GOT3 (cell line): ENCODE measurements around the gene PSTPIP1.

Experiments used
- DNase-seq: peaks from one replicate; lab custom pipeline; 2025; ENCODE audit warnings: mixed read lengths; lab: John Stamatoyannopoulos, UW

PSTPIP1 gene

DNA sequence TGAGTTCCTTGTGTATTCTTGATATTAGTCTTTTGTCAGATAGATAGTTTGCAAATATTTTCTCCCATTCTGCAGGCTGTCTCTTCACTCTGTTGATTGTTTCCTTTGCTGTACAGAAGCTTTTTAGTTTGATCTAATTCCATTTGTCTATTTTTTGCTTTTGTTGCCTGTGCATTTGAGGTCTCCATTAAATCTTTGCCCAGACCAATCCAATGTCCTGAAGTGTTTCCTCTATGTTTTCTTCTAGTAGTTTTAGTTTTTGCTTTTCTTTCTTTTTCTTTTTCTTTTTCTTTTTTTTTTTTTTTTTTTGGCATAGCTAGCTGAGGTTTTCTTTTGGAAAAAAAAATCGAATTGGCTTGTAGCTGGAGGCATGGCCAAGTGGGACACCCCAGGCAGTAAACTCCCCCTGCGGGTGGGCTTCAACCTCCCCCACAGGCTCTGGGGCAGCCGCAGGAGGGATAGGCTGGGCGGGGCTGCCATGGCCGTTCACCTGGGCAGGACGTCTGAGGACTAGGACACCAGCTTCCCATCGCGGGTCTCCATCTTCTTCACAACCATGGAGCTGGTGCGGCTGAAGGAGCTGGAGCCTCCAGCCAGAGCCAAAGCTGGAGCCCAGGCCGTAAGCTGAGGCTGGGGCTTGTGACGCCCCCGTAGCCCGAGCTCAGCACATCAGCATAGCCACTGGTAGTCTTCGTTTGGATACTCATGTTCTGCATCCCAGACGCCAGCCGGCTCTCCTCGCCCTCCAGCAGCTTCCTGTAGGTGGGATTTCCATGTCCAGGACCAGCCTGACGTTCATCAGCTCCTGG lies 16.2 kb upstream of the PSTPIP1 start:
- no peak for DNase-seq

- DNase-seq: no peak
Measured at GRCh38 chr15:76979331-76979925, 15.5 kb upstream of the PSTPIP1 start.

- no peak for DNase-seq
Measured at GRCh38 chr15:76979996-76980520, 14.9 kb upstream of the PSTPIP1 start.

GRCh38 chr15:76982356-76982755 lies 12.6 kb upstream of the PSTPIP1 start:
- DNase-seq: no peak

DNA sequence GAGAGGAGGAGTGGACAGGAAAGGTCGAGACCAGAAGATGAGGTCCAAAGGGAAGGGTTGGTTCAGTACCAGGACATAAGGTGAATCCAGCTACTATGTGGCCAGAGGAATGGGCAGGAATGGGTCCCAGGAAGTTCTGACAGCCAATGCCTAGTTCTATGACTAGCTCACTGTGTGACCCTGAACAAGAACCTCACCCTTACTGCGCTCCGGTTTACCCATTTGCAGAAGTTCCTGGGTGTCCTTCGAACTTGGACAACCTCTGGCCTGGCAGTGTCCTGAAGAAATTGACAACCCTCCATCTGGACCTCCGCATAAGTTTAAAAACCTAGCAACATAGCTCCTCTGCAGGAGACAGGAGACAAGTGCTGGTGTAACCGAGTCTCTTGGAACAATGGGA lies 12.2 kb upstream of the PSTPIP1 start:
- no peak for DNase-seq

- no peak for DNase-seq
Measured at GRCh38 chr15:76983590-76984375, 11.1 kb upstream of the PSTPIP1 start.

DNA sequence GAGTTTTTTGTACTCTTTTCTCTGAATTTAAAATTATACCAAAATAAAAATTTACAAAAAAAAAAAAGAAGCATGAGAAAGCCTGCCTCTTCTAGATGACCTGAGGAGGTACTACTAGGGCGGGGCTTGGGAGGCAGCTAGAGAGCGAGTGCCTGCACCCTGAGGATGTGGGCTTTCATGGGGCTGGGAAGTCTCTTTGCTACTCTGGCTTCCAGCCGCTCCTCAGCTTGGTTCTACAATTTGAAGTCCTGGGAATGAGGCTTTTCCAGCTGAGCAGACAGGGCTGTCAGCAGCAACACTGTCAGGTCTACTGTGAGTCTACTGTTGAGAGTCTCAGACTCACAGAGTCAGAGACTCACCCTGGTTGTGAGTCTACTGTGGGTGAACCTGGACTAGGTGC lies 8.2 kb upstream of the PSTPIP1 start:
- DNase-seq: no peak

- DNase-seq: no peak
Measured at GRCh38 chr15:76987276-76987675, 7.7 kb upstream of the PSTPIP1 start.

DNA sequence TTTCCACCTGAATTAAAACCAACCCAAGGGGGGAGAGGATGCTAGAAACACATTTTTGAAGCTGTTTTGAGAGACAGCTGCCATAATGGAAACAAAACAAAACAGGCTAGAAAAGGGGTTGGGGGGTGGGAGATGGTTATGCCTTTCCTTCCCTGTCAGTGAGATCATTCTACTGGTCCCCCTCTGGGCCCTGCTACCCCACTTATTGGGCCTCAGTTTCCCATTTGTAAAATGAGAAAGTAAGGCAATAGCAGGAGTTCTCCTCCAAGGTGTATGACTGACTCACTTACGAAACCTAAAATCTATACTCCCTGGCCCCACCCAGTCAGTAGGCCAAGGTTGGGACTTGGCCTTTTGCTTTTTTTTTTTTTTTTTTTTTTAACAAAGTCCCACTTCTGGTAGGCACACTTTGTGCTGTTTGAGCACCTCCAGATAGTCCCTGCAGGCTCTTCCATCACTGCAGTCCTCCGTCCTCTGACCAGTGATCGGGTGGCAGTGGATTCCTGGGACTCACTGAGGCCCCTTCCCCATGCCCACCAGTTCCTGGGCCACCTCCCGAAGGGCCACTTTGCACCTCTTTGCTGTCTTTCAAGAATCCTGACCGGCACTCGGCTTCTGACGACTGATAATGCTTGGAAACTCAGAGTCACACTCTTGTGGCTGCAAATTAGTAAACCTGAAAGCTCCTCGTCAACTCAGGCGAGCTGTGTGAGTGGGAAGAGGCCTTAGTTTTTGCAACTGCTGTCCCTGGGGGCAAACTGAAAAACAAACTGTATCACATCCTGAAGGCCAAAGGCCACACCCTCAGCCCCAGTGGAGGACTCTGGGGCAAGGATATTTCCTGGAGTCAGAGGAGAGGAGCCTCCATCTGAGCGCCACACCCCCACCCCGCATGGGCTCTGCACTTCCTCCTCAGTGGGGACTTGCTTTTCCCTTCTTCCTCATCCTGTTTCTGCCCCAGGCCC lies 6.7 kb upstream of the PSTPIP1 start:
- DNase-seq: no peak

- DNase-seq: no peak
Measured at GRCh38 chr15:76988867-76989780, 5.8 kb upstream of the PSTPIP1 start.

DNA sequence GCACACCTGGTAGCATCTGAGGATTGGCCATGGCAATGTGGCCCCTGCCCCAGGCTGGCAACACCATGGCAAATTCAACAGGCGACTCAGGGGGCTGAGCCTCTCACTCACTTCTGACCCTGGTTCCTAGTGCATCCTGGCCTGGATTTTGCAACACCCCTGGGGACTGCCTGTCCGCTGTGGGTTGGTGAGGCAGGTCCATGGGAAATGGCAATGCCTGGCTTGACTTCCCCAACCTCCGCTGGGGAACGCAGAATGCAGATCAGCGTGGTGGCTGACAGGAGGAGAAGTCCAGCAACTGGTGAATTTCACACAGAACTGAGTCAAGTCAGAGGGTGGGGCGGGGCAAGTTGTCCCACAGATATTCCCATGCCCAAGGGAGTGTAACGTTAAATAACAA lies 3.9 kb upstream of the PSTPIP1 start:
- no peak for DNase-seq

- DNase-seq: no peak
Measured at GRCh38 chr15:76991741-76992645, 2.9 kb upstream of the PSTPIP1 start.

DNA sequence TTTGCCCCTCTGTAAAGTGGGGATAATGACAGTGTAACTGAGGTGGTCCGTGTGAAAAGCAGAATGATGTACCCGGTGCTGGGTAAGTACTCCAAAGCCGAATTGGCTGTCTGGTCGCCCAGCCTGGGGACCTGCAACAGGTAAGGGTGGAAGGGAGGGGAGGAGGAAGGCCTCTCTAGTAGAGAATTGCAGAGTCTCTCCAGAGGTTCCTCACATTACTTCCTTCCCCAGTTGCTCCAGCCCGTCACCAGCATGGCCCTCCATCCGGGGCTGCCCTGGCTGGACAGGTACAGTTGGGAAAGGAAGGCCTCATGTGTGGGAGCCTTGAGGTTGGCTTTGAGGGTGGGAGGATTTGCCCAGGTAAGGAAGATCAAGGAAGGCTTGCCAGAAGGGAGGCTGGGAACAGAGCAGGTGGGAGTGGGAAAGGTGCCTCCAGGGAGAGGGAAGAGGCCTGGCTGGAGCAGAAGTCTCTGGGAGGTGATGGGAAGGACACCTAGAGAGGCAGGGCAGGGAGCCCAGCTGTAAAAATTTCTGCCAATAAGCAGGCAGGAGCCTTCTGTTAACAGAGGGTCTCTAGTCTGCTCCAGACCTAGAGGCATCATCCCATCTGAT lies 1.7 kb upstream of the PSTPIP1 start:
- no peak for DNase-seq

DNA sequence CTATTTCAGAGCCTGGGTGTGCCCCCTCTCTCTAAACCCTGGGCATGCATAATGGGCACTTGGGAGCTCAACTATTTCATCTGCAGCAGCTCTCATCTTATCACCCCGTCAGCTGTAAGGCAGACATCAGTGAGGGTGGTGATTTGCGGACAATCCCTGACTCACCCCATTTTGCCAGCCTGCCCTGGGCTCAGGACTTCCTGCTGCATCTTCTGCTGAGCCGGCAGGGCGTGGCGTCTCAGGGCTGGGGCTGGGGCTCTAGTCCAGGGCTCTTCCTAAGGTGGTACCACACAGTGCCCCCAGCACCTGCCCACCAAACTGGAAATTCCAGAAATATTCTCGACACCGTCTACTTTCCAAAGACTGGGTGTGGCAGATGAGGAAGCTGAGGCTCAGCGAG lies 925 bp upstream of the PSTPIP1 start:
- DNase-seq: no peak

GRCh38 chr15:76994496-76994895 lies 430 bp upstream of the PSTPIP1 start:
- DNase-seq: no peak

DNA sequence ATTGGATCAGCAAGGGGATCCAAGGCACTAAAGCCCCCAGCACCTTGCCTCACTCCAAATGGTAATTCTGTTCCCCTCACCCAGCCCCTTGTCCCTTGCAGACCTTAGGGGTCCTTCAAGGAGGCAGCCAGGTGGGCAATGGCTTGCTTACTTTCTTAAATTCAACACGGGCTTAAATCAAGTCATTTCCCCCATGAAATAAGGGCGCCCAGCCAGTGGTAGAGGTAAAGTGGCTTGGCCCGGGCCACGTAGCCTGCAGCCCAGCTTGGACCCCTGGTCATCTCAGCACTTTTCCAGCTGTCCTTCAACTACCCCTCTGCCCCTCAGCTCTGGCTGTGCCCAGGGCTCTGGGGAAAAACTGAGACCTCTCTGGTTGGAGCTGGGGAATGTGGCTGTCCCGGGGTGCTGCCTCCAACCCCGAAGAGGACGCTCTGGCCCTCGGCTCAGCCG lies 1.2 kb downstream of the PSTPIP1 start:
- no peak for DNase-seq

GRCh38 chr15:76996526-76997401 lies 1.8 kb downstream of the PSTPIP1 start:
- no peak for DNase-seq
